Transverse colon (tissue), 4 donors: ENCODE data around the gene AKAP13.

Experiments
- EP300 ChIP-seq: sonication (generic); formaldehyde crosslinking; IDR thresholded peaks from one replicate; pipeline ENCODE4 v1.6.1; 2017; ENCODE audit warnings: antibody characterized with exemption, low read depth
- POLR2A ChIP-seq: fragments of 450-650 bp; IDR thresholded peaks from one replicate; pipeline ENCODE4 v1.6.1; 2016; ENCODE audit warnings: antibody characterized with exemption, mild to moderate bottlenecking, moderate library complexity
- POLR2AphosphoS5 ChIP-seq, 3 donors: sonication (generic); formaldehyde crosslinking; IDR thresholded peaks; one replicate each; pipeline ENCODE4 v1.6.1; 2016; ENCODE audit warnings: antibody characterized with exemption in 3 of 3
- TF ChIP-seq, protein P1 (sequence below), 5 experiments: fragments of 200-600 bp in 3 of 5; fragments of 450-650 bp in 2 of 5; sonication (generic) in 3 of 5; IDR thresholded peaks; 1 replicate in 2 of 5; 2 replicates in 3 of 5; pipeline ENCODE4 v1.5.1; 2016 to 2017; ENCODE audit warnings: antibody characterized with exemption in 5 of 5, inconsistent platforms in 3 of 5, mild to moderate bottlenecking in 2 of 5, moderate library complexity in 1 of 5

DNA sequence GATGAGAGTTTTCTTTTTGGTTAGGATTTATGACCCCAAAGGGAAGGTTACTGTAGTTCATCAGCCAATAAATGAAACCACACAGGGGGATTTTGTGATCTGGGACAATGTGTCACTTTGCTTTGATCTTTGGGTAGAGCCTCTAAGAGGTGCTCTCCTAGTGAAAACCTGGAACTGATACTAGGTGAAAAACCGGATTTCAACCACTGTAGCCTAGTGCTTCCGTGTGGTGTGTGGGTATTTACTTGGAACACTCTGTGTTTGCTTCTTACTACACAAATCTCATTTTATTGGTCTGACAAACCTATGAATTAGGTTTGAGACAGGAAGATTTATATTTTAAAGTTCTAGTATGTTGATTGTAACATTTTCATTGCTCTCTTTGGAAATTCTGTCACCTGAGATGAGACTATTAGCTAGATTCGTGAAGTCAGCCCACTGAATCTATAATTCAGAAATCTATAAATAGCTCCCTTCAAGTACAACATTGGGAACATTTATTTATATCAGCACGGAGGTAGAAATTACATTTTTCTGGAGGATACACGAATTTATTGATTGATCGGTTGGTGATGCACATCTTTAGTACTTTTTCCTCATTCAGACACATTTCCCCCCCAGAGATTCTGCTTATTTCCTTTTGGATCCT lies 119.8 kb downstream of the AKAP13 start:
- TF ChIP-seq, protein P1, sequence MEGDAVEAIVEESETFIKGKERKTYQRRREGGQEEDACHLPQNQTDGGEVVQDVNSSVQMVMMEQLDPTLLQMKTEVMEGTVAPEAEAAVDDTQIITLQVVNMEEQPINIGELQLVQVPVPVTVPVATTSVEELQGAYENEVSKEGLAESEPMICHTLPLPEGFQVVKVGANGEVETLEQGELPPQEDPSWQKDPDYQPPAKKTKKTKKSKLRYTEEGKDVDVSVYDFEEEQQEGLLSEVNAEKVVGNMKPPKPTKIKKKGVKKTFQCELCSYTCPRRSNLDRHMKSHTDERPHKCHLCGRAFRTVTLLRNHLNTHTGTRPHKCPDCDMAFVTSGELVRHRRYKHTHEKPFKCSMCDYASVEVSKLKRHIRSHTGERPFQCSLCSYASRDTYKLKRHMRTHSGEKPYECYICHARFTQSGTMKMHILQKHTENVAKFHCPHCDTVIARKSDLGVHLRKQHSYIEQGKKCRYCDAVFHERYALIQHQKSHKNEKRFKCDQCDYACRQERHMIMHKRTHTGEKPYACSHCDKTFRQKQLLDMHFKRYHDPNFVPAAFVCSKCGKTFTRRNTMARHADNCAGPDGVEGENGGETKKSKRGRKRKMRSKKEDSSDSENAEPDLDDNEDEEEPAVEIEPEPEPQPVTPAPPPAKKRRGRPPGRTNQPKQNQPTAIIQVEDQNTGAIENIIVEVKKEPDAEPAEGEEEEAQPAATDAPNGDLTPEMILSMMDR (IDR thresholded peaks at IDR 0.05): no peak
- no peak for TF ChIP-seq POLR2A
- TF ChIP-seq EP300: no peak
- TF ChIP-seq POLR2AphosphoS5 (IDR thresholded peaks at IDR 0.05): no peak
